Fibroblast of lung (primary cell): ENCODE results near the gene CCDC154. TPM values are rescaled to one million over a fixed set of nuclear protein-coding genes. Genes with fewer than 3 reads are reported as not detected.

ENCODE experiments used
- DNase-seq, 2 donors: peaks; one replicate each; pipeline versions ENCODE4 v3.0.0 to v3.0.0-alpha.2; 2010; ENCODE audit warnings: low read depth in 2 of 2
- H2AFZ ChIP-seq: 2 replicates; pipeline ENCODE4 v1.5.1; 2012; ENCODE audit warnings: low read length, control low read depth, inconsistent platforms
- H3K27ac ChIP-seq: 2 replicates; pipeline ENCODE4 v1.5.1; 2011; ENCODE audit warnings: low read length, control low read depth; ENCODE audit not compliant: insufficient read depth
- H3K27me3 ChIP-seq: 2 replicates; pipeline ENCODE4 v1.5.1; 2011; ENCODE audit warnings: mild to moderate bottlenecking, low read length; ENCODE audit not compliant: control insufficient read depth, insufficient read depth
- H3K36me3 ChIP-seq: 2 replicates; pipeline ENCODE4 v1.5.1; 2011; ENCODE audit warnings: low read length; ENCODE audit not compliant: control insufficient read depth, insufficient read depth
- H3K4me1 ChIP-seq: 2 replicates; pipeline ENCODE4 v1.5.1; 2011; ENCODE audit warnings: low read length; ENCODE audit not compliant: control insufficient read depth, insufficient read depth; ENCODE audit errors: extremely low read depth
- H3K4me2 ChIP-seq: 2 replicates; pipeline ENCODE4 v1.5.1; 2011; ENCODE audit warnings: low read length, control low read depth; ENCODE audit not compliant: insufficient read depth; ENCODE audit errors: extremely low read depth
- H3K4me3 ChIP-seq, 4 experiments: fragments of 200-600 bp in 1 of 4; sonication (generic) in 1 of 4; replicated peaks in 1 of 4; 2 replicates each; pipeline ENCODE4 v1.5.1; 2011 to 2016; ENCODE audit warnings: low read length in 4 of 4, low read depth in 3 of 4, mild to moderate bottlenecking in 3 of 4, control low read depth in 2 of 4, inconsistent platforms in 1 of 4, mixed read lengths in 1 of 4; ENCODE audit not compliant: insufficient read depth in 1 of 4; ENCODE audit errors: control extremely low read depth in 1 of 4
- H3K79me2 ChIP-seq: 2 replicates; pipeline ENCODE4 v1.5.1; 2012; ENCODE audit warnings: mild to moderate bottlenecking, low read length, inconsistent platforms; ENCODE audit not compliant: control insufficient read depth, insufficient read depth
- H3K9ac ChIP-seq: 2 replicates; pipeline ENCODE4 v1.5.1; 2011; ENCODE audit warnings: mild to moderate bottlenecking, low read length, control low read depth; ENCODE audit not compliant: insufficient read depth
- H3K9me3 ChIP-seq: 2 replicates; pipeline ENCODE4 v1.5.1; 2012; ENCODE audit warnings: low read depth, low read length; ENCODE audit not compliant: control insufficient read depth, insufficient read depth
- H4K20me1 ChIP-seq: 2 replicates; pipeline ENCODE4 v1.5.1; 2011; ENCODE audit warnings: low read length; ENCODE audit not compliant: control insufficient read depth, insufficient read depth; ENCODE audit errors: extremely low read depth
- EZH2 ChIP-seq: IDR thresholded peaks from 2 replicates; pipeline ENCODE4 v1.5.1; 2012; ENCODE audit warnings: low read length, control low read depth, mild to moderate bottlenecking; ENCODE audit errors: missing control alignments
- polyA plus RNA-seq, 2 donors: library from polyadenylated mRNA; depleted of rRNA in 1 of 2; stranded (reverse) in 1 of 2; unstranded in 1 of 2; fragments of >200 nt; gene quantifications; 2 replicates each; pipeline ENCODE4 v1.2.1, GENCODE V29; 2011 to 2012; ENCODE audit warnings: missing spikeins in 1 of 2
- total RNA-seq: library from RNA; depleted of rRNA; stranded (reverse); fragments of >200 nt; gene quantifications from 2 replicates; pipeline ENCODE4 v1.2.1, GENCODE V29; 2014
- TF ChIP-seq, protein P1 (sequence below), 2 donors: IDR thresholded peaks in 1 of 2; conservative IDR thresholded peaks in 1 of 2; 1 replicate in 1 of 2; 2 replicates in 1 of 2; pipeline ENCODE4 v1.5.1; 2011 to 2012; ENCODE audit warnings: low read length in 2 of 2, control low read depth in 1 of 2, inconsistent platforms in 1 of 2, low read depth in 1 of 2, mild to moderate bottlenecking in 1 of 2

The CCDC154 gene
- total and polyA plus RNA-seq, 2 donors (not counting 1 experiment from before 2014, with no cell fraction given) = 0.02 to 0.50 TPM

DNA sequence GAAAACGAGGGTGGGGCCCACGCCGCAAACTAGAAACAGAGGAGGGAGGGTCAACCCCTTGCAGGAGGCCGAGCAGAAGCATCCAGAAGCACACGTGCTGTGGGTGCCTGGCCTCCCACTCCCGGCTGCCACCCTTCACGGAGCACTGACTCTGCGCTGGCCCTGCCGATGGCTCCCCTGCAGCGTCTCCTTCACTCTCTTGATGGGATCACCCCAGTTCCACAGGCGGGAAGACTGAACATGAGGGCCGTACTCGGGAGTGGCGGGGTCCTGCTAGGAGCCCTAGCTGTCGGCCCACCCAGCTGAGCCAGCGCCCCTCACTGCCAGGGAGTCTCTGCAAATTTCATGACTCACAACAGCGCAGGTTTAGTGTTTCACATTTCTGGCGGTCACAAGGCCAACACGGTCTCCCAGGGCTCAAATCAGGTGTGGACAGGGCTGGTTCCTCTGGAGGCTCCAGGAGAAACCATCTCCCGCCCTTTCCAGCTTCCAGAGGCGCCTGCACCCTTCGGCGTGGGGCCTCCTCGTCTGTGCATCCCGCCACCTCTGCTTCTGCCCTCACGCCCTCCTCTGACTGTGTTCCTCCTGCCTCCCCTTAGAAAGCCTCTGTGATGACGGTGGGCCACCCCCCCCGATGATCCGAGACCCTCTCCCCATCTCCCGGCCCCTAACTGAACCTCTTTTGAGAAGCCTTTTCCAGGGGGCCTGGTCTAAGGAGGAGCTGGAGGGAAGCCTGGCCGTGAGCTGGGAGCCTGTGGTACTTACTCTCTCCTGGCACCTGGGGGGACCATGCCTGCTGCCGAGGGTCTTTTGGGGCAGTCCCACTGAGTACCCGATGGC lies 42.4 kb upstream of the CCDC154 start:
- no peak overlapping the region for H3K9ac ChIP-seq
- no peak overlapping the region for H3K27ac ChIP-seq
- no peaks in the 10 kb centered on the region for H3K79me2 ChIP-seq
- H4K20me1 ChIP-seq = no peaks in the 10 kb centered on the region
- TF ChIP-seq EZH2 = no peak
- TF ChIP-seq, protein P1, sequence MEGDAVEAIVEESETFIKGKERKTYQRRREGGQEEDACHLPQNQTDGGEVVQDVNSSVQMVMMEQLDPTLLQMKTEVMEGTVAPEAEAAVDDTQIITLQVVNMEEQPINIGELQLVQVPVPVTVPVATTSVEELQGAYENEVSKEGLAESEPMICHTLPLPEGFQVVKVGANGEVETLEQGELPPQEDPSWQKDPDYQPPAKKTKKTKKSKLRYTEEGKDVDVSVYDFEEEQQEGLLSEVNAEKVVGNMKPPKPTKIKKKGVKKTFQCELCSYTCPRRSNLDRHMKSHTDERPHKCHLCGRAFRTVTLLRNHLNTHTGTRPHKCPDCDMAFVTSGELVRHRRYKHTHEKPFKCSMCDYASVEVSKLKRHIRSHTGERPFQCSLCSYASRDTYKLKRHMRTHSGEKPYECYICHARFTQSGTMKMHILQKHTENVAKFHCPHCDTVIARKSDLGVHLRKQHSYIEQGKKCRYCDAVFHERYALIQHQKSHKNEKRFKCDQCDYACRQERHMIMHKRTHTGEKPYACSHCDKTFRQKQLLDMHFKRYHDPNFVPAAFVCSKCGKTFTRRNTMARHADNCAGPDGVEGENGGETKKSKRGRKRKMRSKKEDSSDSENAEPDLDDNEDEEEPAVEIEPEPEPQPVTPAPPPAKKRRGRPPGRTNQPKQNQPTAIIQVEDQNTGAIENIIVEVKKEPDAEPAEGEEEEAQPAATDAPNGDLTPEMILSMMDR (conservative IDR thresholded peaks at IDR 0.05 in 1 of 2, IDR thresholded peaks at IDR 0.05 in 1 of 2; ENCODE audit: low read depth in 1 of 2, low read length in 2 of 2) = no peak
- no peaks in the 10 kb centered on the region for H3K36me3 ChIP-seq
- no peak for DNase-seq
- no peak overlapping the region for H3K4me2 ChIP-seq
- peaks cover 2% of the 10 kb centered on the region for H3K27me3 ChIP-seq
- H3K4me1 ChIP-seq = no peaks in the 10 kb centered on the region
- H3K9me3 ChIP-seq = no peaks in the 10 kb centered on the region
- H2AFZ ChIP-seq = no peak overlapping the region
- H3K4me3 ChIP-seq = no peak overlapping the region

DNA sequence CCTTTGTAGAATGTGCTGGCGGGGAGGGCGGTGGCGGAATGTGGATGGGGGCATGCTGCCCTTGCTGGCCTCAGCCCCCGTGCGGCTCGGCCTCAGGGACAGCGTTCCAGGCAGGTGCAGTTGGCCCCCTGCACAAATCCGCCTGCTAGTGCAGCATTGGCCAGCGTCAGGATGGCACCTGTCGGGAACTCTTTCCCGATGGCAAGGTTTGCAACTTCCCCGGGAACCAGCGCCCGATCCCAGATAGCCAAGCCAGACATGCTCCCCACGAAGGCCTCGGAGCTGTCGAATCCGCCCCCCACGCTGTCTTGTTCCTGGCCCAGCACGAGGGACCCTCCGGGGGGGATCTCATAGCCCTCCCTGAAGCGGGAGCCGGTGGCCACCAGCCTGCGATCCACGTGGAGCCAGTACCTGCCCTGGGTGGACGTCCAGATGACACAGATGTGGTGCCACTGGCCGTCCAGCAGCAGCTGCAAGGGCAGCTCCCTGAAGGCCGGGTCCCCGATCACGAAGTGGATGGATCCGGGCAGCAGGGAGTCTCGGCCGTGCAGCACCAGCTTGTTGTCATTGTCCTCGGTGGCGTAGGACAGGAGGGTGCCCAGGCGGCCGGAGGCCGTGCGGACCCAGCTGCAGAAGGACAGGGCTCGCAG lies 41.6 kb upstream of the CCDC154 start:
- Histone ChIP-seq H2AFZ (no peak overlapping the region), H3K4me3 (no peak overlapping the region), H3K27ac (no peak overlapping the region), H3K4me1 (no peaks in the 10 kb centered on the region), H3K9me3 (no peaks in the 10 kb centered on the region), H3K9ac (no peak overlapping the region), H3K36me3 (no peaks in the 10 kb centered on the region), H4K20me1 (no peaks in the 10 kb centered on the region), H3K79me2 (no peaks in the 10 kb centered on the region), H3K4me2 (no peak overlapping the region), H3K27me3 (peaks cover 2% of the 10 kb centered on the region)
- TF ChIP-seq, protein P1 (conservative IDR thresholded peaks at IDR 0.05 in 1 of 2, IDR thresholded peaks at IDR 0.05 in 1 of 2; ENCODE audit: low read depth in 1 of 2, low read length in 2 of 2) = no peak
- no peak for TF ChIP-seq EZH2
- no peak for DNase-seq
